ENCODE results near the gene MISP3.

DNA sequence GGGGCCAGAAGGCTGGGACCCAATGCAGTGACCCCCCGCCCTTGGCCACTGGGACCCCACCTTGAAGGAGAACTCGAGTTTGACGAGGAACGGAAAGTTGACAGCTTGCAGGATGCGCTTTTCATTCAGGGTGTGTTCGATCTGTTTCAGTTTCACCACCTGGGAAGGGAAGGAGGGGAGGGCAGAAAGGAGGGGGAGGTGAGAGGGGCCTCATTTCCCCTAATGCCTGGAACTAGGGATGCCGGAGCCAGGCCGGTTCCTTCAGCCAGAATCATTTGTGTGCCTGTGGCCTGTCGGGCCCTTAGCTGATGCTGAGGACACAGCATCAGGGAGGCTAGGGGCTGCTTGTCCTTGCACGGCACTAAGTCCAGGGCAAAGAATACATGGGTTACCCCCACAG is 30.2 kb downstream of the MISP3 start:
- TF ChIP-seq, protein P1, sequence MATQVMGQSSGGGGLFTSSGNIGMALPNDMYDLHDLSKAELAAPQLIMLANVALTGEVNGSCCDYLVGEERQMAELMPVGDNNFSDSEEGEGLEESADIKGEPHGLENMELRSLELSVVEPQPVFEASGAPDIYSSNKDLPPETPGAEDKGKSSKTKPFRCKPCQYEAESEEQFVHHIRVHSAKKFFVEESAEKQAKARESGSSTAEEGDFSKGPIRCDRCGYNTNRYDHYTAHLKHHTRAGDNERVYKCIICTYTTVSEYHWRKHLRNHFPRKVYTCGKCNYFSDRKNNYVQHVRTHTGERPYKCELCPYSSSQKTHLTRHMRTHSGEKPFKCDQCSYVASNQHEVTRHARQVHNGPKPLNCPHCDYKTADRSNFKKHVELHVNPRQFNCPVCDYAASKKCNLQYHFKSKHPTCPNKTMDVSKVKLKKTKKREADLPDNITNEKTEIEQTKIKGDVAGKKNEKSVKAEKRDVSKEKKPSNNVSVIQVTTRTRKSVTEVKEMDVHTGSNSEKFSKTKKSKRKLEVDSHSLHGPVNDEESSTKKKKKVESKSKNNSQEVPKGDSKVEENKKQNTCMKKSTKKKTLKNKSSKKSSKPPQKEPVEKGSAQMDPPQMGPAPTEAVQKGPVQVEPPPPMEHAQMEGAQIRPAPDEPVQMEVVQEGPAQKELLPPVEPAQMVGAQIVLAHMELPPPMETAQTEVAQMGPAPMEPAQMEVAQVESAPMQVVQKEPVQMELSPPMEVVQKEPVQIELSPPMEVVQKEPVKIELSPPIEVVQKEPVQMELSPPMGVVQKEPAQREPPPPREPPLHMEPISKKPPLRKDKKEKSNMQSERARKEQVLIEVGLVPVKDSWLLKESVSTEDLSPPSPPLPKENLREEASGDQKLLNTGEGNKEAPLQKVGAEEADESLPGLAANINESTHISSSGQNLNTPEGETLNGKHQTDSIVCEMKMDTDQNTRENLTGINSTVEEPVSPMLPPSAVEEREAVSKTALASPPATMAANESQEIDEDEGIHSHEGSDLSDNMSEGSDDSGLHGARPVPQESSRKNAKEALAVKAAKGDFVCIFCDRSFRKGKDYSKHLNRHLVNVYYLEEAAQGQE (IDR thresholded peaks at IDR 0.05; ENCODE audit: insufficient read depth in 1 of 2, low read depth in 2 of 2, low read length in 2 of 2) = no peak
- TF ChIP-seq POLR2AphosphoS5 (IDR thresholded peaks at IDR 0.05; ENCODE audit: low read depth, low read length) (no peak), TAF1 (IDR thresholded peaks at IDR 0.05; ENCODE audit: borderline replicate concordance, insufficient read depth, low read length) (no peak), SIN3A (IDR thresholded peaks at IDR 0.05; ENCODE audit: borderline replicate concordance, insufficient read depth, low read length) (no peak), FOXP2 (optimal IDR thresholded peaks at IDR 0.05; ENCODE audit: borderline replicate concordance, extremely low read depth, extremely low read length, insufficient read depth) (no peak)
